ENCODE measurements around the gene NRP2.

Gene NRP2

GRCh38 chr2:205837663-205838062, 155.4 kb downstream of the NRP2 start:
- intact Hi-C loops (cut with micrococcal nuclease): no loop called here
- H3K4me1 Mint-ChIP-seq (ENCODE audit: low read depth): no peaks in the 10 kb centered on the region
- no peaks in the 10 kb centered on the region for H3K9me3 Mint-ChIP-seq
- H3K27ac Mint-ChIP-seq: no peak overlapping the region
- peaks cover 1% of the 10 kb centered on the region for H3K27me3 Mint-ChIP-seq
- no peak overlapping the region for H3K4me3 Mint-ChIP-seq
- no peaks in the 10 kb centered on the region for H3K36me3 Mint-ChIP-seq (ENCODE audit: low read depth)

- Mint-ChIP-seq H3K27ac (no peak overlapping the region), H3K4me3 (no peak overlapping the region), H3K36me3 (ENCODE audit: low read depth) (no peaks in the 10 kb centered on the region), H3K4me1 (ENCODE audit: low read depth) (peaks cover 7% of the 10 kb centered on the region), H3K27me3 (peaks cover 3% of the 10 kb centered on the region), H3K9me3 (no peaks in the 10 kb centered on the region)
- intact Hi-C loops (cut with micrococcal nuclease): no loop called here
Measured at GRCh38 chr2:205845446-205845845, 163.1 kb downstream of the NRP2 start.

Measured in dendritic cell treated with granulocyte-macrophage colony-stimulating factor and Interleukin-4, amounts not matched to agents 40 ng/mL and 50 ng/mL, for 4 days (primary cell).